Tongue (tissue), 2 donors: ENCODE results near the gene SELPLG. TPM values are rescaled to one million over a fixed set of nuclear protein-coding genes. Genes with fewer than 3 reads are reported as not detected.
"Not testable (repeated sequence)": the region's sequence is repeated elsewhere in the genome, so short reads cannot be mapped to it uniquely, and the experiment has no call there.

Experiments
- DNase-seq: peaks from one replicate; pipeline ENCODE4 v3.0.0-alpha.2; 2015
- total RNA-seq: library from RNA; depleted of rRNA; stranded (reverse); fragments of >200 nt; gene quantifications from one replicate; pipeline ENCODE4 v1.2.3, GENCODE V29; 2014

SELPLG gene
- total RNA-seq, 1 donor from 2014 or later, result 2.2 TPM

DNA sequence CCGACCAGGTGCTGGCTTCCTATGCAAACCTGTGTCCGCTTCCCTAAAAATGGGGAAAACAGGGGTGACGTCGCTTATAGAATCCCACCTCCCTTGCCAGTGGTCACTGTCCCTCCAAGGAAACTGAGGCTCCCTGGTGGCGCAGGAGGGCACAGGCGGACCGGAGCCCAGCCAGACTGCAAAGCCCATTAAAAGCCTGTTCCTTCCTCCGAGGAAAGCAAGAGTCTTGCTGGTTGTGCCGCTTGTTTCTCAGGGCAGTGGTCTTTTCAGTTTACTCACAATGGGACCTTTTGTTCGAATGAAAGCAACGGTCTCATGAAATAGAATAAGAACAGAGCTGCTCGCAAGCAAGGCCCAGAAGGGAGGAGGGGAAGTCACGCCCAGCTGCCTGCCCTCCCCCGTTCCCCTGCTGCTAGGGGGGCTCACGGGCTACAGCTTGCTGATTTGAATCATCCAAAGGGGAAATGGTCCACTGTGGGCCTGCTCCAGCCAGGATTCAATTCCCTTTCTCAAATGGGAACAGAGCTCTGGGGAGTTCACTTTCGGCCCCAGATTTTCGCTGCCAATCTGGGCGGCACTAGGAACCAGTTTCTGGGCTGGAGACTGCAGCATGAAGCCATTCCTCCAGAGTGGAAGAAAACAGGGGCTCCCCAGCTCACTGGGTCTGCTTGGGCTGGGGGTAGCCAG, 4.6 kb upstream of the SELPLG start:
- peak; percentile 86 for DNase-seq

DNA sequence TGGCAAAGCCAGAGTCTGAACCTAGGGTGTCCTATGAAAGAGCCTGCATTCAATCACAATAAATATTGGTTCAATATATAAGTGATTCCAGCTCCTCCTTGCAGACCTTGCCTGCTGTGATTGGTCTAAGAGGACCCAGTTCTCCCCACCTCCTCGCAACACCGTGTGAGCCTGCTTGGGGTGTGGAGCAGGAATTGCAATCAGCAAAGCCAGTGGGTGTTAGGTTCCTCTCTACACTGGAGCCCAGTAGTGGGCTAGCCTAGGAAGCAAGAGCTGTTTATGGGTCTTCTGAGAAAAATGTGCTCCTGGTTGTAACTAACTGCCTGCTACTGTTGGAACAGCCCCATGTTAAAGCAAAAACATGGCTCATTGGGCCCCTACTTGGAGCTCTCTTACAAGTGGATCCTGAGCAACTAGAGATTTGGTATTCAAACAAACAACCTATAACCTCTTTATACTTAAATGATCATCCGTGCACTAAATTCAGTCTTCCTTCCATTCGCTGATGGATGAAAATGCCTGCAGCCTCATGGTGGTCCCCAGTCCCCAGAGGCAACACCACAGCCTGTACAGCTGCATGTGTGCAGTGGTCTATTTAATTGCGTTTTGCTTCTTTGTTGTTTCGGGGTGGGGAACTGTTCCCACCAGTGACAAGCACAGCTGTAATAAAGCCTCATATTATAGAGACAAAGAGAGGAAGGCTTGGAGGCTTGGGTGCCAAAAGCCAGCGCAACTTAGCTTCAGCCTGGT, 3.7 kb upstream of the SELPLG start:
- peak; percentile 80 for DNase-seq

DNA sequence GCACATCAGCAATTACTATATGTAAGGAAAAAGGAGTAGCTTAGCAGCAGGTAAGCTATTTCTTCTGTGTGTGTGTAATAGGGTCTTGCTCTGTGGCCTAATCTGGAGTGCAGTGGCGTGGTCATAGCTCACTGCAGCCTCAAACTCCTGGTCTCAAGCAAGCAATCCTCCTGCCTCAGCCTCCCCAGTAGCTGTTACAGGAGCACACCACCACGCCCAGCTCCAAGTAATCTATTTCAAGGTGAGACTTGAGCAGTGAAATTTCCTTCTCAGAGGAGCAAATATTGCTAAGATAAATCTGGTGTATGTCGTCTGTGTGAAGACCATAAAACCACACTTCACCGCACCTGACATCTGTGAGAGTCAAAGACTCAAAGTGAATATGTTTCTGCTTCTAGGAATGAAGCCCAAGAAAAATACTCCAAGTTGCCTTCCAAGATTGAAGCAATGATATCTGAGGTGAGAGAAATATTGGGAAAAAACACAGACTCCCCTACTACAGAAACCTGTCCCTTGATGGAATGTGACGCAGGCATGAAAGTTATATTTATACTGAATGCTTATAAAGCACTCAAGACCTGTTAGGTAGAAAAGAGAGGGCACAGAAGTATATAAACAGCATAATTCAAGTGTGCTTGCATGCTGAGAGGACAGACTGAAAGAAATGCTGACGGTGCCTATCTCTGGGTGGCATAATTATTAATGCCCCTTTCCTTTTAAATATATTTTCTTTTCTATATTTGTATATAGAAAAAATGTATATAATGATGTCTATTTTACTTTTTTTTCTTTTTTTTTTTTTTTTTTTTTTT, 2.5 kb upstream of the SELPLG start:
- DNase-seq, result no peak

DNA sequence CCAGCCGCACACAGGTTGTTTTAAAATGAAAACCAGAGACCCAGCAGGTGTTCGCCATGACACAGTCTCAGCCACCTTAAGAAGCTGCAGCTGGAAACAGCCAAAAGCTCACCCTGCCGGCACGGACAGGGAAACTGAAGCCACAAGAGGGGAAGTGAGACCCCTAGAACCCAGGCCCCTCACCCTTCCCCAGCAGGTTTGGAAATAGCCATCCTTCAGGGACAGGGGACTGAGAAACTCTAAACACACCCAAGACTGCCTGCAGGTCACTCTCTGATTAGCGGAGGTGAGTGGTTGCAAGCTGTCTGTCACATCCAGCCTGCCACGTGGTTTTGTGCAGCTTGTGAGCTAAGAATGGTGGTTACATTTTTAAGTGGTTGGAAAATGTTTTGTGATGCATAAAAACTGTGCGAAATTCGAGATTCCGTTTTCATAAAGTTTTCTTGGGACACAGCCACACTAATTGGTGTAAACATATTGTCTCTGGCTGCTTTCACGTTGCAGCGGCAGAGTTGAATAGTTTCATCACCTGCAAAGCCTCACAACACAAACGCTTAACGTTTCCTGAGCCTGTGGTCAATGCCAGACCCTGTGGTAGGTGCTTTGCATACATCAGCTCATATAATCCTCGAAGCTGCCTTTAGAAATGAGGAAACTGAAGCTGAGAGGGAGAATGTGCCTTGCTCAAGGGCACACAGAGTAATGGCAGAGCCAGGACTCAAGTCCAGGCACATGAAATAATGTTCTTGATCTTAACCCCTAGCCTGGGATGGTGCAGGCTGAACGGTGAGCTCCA, 1.7 kb upstream of the SELPLG start:
- DNase-seq, result peak; percentile 66

DNA sequence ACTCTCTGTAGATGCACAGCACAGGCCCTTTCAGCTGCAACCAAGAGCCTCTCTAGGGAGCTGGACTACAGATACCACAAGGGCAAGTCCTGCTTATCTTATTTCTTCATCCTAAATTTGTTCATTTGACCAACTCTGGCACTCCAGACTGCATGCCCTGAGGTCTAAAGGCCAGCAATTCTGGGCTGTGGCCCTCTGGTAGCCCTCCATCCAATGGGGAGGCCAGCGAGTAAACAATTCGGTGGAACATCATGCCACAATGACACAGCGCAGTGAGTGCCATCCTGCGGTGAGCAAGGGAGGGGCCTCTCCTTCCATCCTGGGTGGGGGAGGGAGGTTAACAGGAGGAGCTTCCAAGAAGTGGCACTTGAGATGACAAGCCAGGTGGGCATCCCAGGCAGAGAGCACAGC, 652 bp upstream of the SELPLG start:
- DNase-seq, result peak; percentile 67

DNA sequence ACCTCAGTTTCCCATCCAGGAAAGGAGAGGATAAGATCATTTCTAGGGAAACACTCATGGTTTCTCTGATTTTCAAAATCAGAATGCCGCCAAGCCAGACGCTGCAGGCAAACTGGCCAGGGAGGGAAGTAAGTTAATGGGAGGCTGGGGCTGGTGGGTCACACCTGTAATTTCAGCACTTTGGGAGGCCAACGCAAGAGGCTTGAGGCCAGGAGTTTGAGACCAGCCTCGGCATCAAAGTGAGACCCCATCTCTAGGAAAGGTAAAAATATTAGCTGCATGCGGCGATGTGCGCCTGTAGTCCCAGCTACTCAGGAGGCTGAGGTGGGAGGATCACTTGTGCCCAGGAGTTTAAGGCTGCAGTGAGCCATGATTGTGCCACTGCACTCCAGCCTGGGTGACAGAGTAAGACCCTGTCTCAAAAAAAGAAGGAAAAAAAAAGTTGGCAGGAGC, 587 bp downstream of the SELPLG start:
- no peak for DNase-seq

DNA sequence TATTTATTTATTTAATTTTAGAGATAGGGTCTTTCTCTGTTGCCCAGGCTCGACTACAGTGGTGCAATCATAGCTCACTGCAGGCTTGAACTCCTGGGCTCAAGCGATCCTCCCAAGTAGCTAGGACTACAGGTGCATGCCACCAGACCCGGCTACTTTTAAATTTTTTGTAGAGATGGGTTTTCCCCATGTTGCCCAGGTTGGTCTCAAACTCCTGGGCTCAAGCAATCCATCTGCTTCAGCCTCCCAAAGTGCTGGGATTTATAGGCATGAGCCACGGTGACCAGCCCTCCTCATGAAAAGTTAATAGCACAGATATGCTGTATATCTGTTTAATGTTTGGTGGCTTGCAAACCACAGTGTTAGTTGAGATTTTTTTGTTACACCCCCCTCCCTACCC, 2.4 kb downstream of the SELPLG start:
- DNase-seq, result not testable (repeated sequence)

DNA sequence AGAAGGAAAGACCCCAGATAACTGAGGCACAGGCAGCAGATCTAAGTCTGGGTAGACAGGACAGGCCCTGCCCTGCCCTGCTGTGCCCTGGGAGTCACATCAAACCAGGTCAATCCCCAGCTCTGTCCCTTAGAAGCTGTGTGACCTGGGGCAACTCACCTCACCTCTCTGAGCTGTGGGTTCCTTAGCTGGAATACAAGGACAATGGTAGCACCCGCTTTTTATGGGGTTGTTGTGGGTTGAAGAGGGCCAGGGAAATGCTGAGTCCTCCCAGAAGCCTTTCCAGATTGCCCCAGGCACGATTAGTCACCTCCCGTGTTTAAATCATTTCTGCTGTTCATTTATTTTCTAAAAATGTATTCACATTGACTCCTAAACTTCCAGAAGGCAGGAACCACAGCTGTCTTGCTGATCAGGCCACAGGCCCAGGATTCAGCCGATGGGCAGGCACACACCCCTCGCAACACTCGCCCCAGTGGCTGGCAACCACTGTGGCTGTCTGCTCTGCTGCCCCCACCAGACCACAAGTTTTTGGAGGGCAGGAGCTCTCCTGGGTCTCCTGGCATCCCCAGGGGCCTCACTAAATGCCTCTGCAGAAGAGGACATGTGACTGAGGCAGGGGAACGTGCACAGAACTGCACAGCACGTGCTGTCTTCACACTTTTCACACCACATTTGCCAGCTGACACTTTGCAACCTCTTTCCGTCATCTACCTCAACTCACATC, 3.0 kb downstream of the SELPLG start:
- no peak for DNase-seq

DNA sequence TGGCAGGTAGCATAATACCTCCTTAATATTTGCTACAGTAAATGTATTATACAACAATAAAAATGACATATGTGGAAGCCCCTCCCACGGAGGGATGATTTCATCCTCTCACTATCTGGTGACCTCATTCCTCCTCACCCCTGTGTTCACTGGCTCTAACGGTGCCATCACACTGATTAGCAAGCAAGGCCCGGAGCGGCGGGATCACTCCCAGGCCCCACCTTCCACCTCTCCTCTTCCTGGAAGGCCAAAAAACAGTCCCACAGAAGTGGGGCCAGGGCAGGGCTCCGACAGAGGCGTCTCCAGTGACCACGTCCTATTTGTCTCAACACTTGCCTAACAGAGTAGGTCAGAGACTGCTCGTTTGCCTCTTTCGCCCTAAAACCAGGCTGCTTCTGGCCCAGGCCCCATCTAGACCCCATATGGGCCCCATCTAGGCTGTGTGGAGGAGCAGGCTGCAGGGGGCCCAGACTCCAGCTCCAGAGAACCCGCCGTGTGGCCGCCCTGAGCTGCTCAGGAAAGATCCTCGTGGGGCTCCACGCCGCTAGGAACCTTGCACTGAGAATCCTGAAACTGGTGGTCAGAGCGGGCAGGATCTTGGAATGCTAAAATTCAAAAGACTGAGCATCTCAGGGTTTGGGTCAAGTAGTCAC, 3.7 kb downstream of the SELPLG start:
- peak; percentile 71 for DNase-seq

DNA sequence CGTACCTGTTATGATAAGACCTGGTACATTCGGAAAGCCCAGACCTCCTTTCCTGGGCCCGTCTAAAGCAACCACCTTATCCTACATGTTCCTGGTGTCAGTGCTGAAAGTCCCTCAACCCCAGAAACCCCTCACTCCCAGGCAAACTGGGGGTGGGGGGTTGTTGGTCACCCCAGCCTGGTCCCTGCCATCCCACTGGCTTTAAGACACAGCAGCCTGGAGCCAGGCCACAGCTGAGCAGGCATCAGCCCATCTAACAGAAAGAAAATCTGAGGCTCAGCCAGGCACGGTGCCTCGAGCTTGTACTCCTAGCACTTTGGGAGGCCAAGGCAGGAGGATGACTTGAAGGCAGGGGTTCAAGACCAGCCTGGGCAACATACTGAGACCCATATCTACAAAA, 4.5 kb downstream of the SELPLG start:
- no peak for DNase-seq

DNA sequence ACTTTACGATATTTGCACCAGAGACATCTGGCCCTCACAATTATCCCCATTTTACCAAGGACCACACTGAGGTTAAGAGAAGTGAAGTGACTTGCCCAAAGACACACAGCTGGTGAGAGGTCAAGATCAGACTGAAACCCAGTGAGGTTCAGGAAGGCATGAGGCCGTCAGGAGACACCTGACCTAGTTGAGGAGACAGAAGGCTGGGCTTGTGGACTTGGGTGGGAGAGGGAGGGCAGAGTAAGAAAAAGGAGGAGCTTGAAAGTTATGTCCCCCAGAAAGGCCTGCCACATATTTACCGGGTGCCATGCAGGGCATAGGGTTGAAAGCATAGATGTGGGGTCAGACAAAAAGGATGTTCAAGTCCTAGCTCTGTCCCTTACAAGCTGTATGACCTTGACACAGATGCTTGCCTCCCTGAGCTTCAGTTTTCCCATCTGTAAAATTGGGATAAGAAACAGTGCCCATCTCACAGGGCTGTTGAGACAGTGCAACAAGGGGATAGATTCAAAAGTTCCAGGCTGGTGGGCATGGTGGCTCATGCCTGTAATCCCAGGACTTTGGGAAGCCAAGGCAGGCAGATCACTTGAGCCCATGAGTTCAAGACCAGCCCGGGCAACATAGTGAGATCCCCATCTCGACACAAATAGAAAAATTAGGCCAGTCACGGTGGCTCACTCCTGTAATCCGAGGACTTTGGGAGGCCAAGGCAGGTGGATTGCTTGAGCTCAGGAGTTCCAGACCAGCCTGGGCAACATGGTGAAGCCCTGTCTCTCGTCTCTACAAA, 6.4 kb downstream of the SELPLG start:
- DNase-seq, result no peak

DNA sequence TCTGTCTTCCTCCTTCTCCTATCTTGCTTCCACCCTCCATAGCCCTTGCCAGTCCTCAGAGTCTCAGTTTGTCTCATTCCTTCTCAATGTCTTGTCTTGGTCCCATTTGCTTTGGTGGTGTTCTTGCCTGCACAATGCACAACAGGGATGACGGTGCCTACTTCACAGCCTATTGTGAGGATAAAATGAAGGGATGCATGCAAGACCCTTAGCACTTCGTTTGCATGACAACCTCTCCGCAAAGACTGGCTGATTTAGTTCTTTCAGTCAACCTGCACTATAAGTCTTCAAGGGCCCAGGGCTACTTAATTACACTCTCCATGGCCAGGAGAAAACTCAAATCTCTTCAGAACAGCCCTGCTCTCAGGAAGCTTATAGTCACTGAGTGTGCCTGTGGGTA, 8.5 kb downstream of the SELPLG start:
- no peak for DNase-seq

DNA sequence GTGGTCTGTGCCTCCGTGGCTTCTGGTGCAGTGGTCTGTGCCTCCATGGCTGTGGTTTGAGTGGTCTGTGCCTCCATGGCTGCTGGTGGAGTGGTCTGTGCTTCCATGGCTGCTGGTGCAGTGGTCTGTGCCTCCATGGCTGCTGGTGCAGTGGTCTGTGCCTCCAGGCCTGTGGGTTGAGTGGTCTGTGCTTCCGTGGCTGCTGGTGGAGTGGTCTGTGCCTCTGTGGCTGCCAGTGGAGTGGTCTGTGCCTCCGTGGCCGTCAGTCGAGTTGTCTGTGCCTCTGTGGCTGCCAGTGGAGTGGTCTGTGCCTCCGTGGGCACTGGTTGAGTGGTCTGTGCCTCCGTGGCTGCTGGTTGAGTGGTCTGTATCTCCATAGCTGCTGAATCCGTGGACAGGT, 10.1 kb downstream of the SELPLG start:
- DNase-seq, result no peak

DNA sequence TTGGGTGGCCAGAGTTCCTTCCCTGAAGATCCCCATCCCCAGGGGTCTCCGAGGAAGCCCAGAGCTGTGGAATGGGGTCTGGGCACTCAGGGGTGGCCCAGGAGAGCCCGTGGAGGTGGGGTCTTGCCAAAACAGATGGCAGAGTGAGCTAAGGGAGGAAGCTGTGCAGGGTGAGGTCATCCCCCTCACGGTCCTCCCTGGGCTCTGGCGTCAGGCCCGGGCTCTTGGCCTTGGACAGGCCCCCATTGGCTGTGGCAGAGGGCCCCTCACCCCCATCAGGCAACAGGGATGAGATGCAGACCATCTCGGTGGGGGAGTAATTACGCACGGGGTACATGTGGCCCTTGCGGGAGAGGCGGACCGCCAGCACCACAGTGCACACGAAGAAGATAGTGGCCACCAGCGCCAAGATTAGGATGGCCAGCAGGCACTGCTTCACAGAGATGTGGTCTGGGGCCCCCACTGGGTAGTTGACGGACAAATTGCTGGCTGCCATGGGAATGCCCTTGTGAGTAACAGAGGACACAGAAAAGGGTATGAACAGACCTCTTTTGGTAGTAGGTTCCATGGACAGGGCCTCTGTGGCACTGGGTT, 10.7 kb downstream of the SELPLG start:
- no peak for DNase-seq

DNA sequence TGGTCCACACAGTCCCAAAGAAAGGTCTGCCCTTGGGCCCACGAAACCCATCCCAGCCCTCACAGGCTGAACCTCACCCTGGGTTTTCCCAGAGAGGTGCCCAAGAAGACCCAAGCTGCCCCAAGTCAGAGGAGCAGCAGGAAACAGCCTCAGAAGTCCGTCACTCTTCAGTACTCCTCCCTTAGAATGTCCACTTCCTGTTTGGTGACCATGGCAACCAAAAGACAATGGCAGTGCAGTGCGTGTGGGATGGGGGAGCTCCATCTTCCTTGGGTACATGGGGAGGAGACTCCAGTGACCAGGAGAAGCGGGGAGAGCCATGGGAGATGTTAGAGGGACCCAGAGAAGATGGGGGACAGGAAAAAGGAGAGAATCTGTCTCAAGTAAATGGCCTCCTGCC, 11.3 kb downstream of the SELPLG start:
- DNase-seq, result no peak

DNA sequence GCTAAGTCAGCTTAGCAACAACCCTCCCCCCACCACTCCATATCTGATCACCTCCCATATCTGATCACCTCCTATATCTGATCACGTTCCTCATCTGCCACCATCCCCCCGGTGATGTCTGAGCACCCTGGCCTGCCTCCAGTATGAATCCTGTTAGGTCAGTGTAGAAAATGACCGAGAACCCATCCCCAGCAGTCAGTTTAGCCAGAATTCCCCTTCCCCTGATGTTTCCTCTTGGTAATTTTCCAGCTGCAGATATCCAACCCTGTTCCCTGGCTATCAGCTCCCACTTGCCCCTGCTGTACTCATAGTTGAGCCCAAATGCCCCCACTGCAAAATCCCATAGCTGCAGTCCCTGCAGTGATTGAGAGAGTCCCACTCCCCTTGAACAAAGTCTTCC, 12.5 kb downstream of the SELPLG start:
- DNase-seq, result no peak

DNA sequence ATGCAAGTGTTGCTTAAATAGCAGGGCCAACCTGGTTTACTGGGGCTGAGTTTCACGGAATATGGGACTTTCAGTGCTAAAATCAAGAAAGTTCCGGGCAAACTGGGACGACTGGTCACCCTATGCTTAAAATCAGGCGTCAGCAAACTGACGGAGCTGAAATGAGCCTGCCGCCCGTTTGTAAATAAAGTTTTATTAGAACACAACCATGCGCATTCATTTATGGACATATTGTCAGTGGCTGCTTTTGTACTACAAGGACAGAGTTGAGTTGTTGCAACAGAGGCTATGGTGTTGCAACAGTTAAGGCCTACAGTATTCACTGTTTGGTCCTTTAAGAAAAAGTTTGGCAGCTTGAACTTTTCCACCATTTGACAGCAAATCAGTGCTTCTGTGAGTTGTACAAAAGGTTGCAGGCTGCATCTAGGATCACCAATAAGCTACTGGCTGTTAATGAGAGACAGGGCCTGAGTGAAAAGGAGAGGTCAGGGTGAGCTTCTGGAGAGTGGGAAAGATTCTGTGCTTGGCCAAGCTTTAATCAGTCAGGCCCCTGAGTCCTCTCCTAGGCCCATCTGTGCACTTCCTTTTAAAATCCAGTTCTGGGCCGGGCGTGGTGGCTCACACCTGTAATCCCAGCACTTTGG, 13.3 kb downstream of the SELPLG start:
- DNase-seq, result no peak

DNA sequence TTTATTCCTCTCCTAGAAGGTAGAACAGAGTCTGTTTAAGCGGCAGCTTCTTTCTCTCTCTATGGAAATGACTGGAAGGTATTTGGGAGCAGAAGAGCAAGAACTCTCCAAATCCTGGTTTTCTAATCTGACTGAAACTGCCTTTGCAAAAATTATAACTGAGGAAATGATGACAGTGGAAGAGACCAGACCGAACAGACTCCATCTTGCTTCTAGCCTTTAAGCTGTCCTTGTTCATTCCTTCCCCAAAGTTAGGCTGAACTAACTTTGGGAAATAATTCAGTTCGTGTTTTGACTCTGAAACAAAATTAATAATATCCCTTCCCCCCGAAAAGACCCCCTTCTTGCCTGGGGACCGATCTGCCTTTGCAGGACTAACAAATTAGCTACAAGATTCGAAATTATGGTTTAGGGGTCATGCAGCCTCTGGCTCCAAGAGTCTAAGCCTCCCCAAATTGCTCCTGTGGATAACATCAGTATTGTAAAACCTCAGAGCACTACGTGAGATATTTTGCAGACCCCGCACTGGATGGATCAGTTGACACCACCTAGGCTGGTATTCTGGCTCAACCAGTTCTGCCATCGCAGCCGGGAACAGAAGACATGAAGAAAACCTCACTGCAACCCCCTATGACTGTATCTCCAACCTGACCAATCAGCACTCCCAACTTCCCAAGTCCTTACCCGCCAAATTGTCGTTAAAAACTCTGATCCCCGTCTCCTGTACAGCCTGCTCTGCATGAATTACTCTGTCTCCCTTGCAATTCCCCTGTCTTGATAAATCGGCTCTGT, 14.1 kb downstream of the SELPLG start:
- DNase-seq, result no peak

DNA sequence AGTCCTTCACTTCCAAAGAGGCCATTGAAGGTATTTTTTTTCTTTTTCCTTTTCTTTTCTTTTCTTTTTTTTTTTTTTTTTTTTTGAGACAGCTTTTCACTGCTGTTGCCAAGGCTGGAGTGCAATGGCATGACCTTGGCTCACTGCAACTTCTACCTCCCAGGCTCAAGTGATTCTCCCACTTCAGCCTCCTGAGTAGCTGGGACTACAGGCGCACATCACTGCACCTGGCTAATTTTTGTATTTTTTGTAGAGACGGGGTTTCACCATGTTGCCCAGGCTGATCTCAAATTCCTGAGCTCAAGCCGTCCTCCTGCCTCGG, 14.8 kb downstream of the SELPLG start:
- not testable (repeated sequence) for DNase-seq
